Measurements from ENCODE around the gene MKRN2. TPM values are rescaled to one million over a fixed set of nuclear protein-coding genes. Genes with fewer than 3 reads are reported as not detected.

MKRN2 gene
- total and polyA plus RNA-seq, 2 of the 8 experiments (the other 6 are each of a cell fraction or from before 2014, with no cell fraction given): 15.3 to 17.6 TPM

DNA sequence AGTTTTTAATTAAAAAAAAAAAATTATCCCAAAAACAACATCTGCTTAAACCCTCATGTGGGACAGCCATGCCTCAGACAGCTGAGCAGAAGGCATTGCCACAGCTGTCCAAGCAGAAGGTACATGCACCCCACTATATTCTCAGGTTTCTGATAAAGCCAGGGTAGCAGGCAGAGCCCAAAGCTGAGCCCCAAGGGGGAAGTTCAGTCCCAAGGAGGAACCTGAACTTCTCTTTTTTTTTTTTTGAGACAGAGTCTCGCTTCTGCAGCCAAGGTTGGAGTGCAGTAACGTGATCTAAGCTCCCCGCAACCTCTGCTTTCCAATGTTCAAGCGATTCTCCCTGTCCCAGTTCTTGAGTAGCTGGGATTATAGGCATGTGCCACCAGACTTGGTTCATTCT, 33.2 kb downstream of the MKRN2 start:
- Histone ChIP-seq H2AK5ac (ENCODE audit: low read depth, low read length) (no peak overlapping the region), H3K27me3 (replicated peaks in 1 of 4; ENCODE audit: control insufficient read depth in 3 of 4, extremely low read depth in 1 of 4, insufficient read depth in 3 of 4, low read length in 3 of 4) (no peaks in the 10 kb centered on the region), H2BK12ac (ENCODE audit: low read depth, low read length) (no peak overlapping the region), H3K4me2 (ENCODE audit: insufficient read depth in 1 of 2, low read depth in 2 of 2, low read length in 2 of 2) (no peak overlapping the region), H3K79me2 (ENCODE audit: control insufficient read depth in 1 of 2, insufficient read depth in 2 of 2, low read length in 2 of 2) (no peaks in the 10 kb centered on the region), H3K14ac (ENCODE audit: insufficient read length) (no peak overlapping the region), H3K4ac (replicated peaks; ENCODE audit: insufficient read length, low read depth, low read length) (no peak overlapping the region), H4K8ac (ENCODE audit: extremely low read depth, insufficient read depth, low read length) (no peak overlapping the region), H3K23me2 (ENCODE audit: low read depth, low read length) (no peaks in the 10 kb centered on the region), H3K27ac (ENCODE audit: low read depth, low read length) (no peak overlapping the region), H3K9me3 (ENCODE audit: insufficient read depth in 2 of 2, low read depth in 1 of 2, low read length in 1 of 2) (no peaks in the 10 kb centered on the region), H3K18ac (ENCODE audit: extremely low read depth, low read length) (no peak overlapping the region), H2BK20ac (ENCODE audit: low read length) (no peak overlapping the region), H2BK120ac (replicated peaks; ENCODE audit: low read depth, low read length) (no peak overlapping the region), H3K9ac (replicated peaks in 1 of 4; ENCODE audit: extremely low read depth in 1 of 4, low read depth in 3 of 4, low read length in 3 of 4) (no peak overlapping the region), H3K23ac (ENCODE audit: insufficient read length) (no peak overlapping the region), H4K91ac (replicated peaks; ENCODE audit: insufficient read length, low read length) (no peak overlapping the region), H2AFZ (ENCODE audit: low read length) (no peak overlapping the region), H2BK5ac (ENCODE audit: low read depth, low read length) (no peak overlapping the region), H4K20me1 (replicated peaks in 1 of 2; ENCODE audit: control insufficient read depth in 1 of 2, insufficient read depth in 2 of 2, low read length in 2 of 2) (peaks cover 1 to 5% of the 10 kb centered on the region in 2 experiments), H3K36me3 (ENCODE audit: control insufficient read depth in 2 of 4, insufficient read depth in 4 of 4, low read length in 3 of 4) (peaks cover 15 to 61% (median 51%) of the 10 kb centered on the region in 4 experiments), H2BK15ac (ENCODE audit: low read length) (no peak overlapping the region), H3K56ac (replicated peaks; ENCODE audit: insufficient read length, low read depth, low read length) (no peak overlapping the region), H3K4me3 (ENCODE audit: extremely low read depth in 1 of 4, insufficient read depth in 2 of 4, low read depth in 3 of 4, low read length in 4 of 4) (no peak overlapping the region), H3K79me1 (ENCODE audit: low read depth, low read length) (no peaks in the 10 kb centered on the region; the same call in 1 of the 2 replicates), H3K4me1 (replicated peaks in 1 of 4; ENCODE audit: control insufficient read depth in 3 of 4, insufficient read depth in 4 of 4, low read length in 3 of 4) (no peaks in the 10 kb centered on the region), H4K5ac (ENCODE audit: insufficient read length, low read depth, low read length) (no peak overlapping the region)
- DNase-seq (ENCODE audit: low read depth in 1 of 2, low spot score in 2 of 2) (no peak), FAIRE-seq (no peak)
- ChIA-PET CTCF (ENCODE audit: partially characterized antibody) (interaction anchor here (0.6 to 1.7 kb wide), 3 partner anchors 9 to 112 kb away, joined by 3 to 5 read pairs (median 3); no protein-coding TSS in a partner anchor), POLR2A (ENCODE audit: partially characterized antibody) (no interaction called here)
- WGBS, 2 experiments (ENCODE audit: extremely low coverage in 1 of 2, insufficient coverage in 1 of 2, insufficient read length in 1 of 2, insufficient replicate concordance in 2 of 2, low coverage in 1 of 2, low lambda C conversion rate in 2 of 2, missing lambda C conversion rate in 1 of 2): no CpG with 5 or more reads among the region's 4 CpGs
- TF ChIP-seq BRCA1 (IDR thresholded peaks at IDR 0.05; ENCODE audit: low read depth, low read length) (no peak), JUN (IDR thresholded peaks at IDR 0.05; ENCODE audit: low read depth, low read length) (no peak), BACH1 (IDR thresholded peaks at IDR 0.05; ENCODE audit: low read length) (no peak), EGR1 (IDR thresholded peaks at IDR 0.05; ENCODE audit: borderline replicate concordance, low read depth, low read length) (no peak), SIX5 (IDR thresholded peaks at IDR 0.05; ENCODE audit: low read depth, low read length) (no peak), SP4 (IDR thresholded peaks at IDR 0.05; ENCODE audit: low read length) (no peak), SAP30 (IDR thresholded peaks at IDR 0.05; ENCODE audit: insufficient read depth, insufficient replicate concordance, low read length) (no peak), CREB1 (IDR thresholded peaks at IDR 0.05) (no peak), EZH2 (IDR thresholded peaks at IDR 0.05; ENCODE audit: low read depth, low read length, severe bottlenecking) (no peak), GTF2F1 (IDR thresholded peaks at IDR 0.05; ENCODE audit: borderline replicate concordance, low read depth, low read length) (no peak), RAD21 (IDR thresholded peaks at IDR 0.05 in 1 of 2, conservative IDR thresholded peaks at IDR 0.05 in 1 of 2; ENCODE audit: low read depth in 2 of 2, low read length in 2 of 2) (no peak), SIN3A (conservative IDR thresholded peaks at IDR 0.05 in 1 of 2, IDR thresholded peaks at IDR 0.05 in 1 of 2; ENCODE audit: low read depth in 1 of 2, low read length in 2 of 2) (no peak)
- TF ChIP-seq, protein P1, sequence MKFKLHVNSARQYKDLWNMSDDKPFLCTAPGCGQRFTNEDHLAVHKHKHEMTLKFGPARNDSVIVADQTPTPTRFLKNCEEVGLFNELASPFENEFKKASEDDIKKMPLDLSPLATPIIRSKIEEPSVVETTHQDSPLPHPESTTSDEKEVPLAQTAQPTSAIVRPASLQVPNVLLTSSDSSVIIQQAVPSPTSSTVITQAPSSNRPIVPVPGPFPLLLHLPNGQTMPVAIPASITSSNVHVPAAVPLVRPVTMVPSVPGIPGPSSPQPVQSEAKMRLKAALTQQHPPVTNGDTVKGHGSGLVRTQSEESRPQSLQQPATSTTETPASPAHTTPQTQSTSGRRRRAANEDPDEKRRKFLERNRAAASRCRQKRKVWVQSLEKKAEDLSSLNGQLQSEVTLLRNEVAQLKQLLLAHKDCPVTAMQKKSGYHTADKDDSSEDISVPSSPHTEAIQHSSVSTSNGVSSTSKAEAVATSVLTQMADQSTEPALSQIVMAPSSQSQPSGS (IDR thresholded peaks at IDR 0.05; ENCODE audit: low read length): no peak
